ENCODE results near the gene GBX2.

The GBX2 gene

GRCh38 chr2:236120829-236121228 is 47.4 kb downstream of the GBX2 start:
- in situ Hi-C loops (cut with MboI; ENCODE audit: low sequenced_read_pairs), result no loop called here

- in situ Hi-C loops (cut with MboI; ENCODE audit: low sequenced_read_pairs), result no loop called here
These were observed 48.0 kb downstream of the GBX2 start for GRCh38 chr2:236120141-236120601.

GRCh38 chr2:236119476-236119875 is 48.7 kb downstream of the GBX2 start:
- in situ Hi-C loops (cut with MboI; ENCODE audit: low sequenced_read_pairs), result no loop called here

- in situ Hi-C loops (cut with MboI; ENCODE audit: low sequenced_read_pairs), result no loop called here
These were observed 49.2 kb downstream of the GBX2 start for GRCh38 chr2:236119003-236119402.

- in situ Hi-C loops (cut with MboI; ENCODE audit: low sequenced_read_pairs), result no loop called here
These were observed 50.3 kb downstream of the GBX2 start for GRCh38 chr2:236117861-236118269.

- in situ Hi-C loops (cut with MboI; ENCODE audit: low sequenced_read_pairs), result no loop called here
These were observed 50.8 kb downstream of the GBX2 start for GRCh38 chr2:236117401-236117800.

All from HL-60/S4 treated with retinoic acid at 250 ng/mL for 4 days and 3 days (cell line).